ENCODE data around the gene DLX2.
"Not testable (repeated sequence)": the region's sequence is repeated elsewhere in the genome, so short reads cannot be mapped to it uniquely, and the experiment has no call there.

The DLX2 gene

GRCh38 chr2:172102391-172103359 is at the start of gene DLX2:
Gene DLX2 (minus strand): TSS chr2:172102900. CDS start chr2:172102538, 362 bp downstream.
- peak; percentile 94 for DNase-seq (ENCODE audit: low read depth, low spot score)

- peak; percentile 66 for DNase-seq (ENCODE audit: low read depth, low spot score)
Measured at GRCh38 chr2:172147944-172148650, 45.4 kb upstream of the DLX2 start.

- DNase-seq (ENCODE audit: low read depth, low spot score): no peak
Measured at GRCh38 chr2:172143817-172144216, 41.1 kb upstream of the DLX2 start.

GRCh38 chr2:172138727-172139126 is 36.0 kb upstream of the DLX2 start:
- not testable (repeated sequence) for DNase-seq (ENCODE audit: low read depth, low spot score)

GRCh38 chr2:172137943-172138342 is 35.2 kb upstream of the DLX2 start:
- DNase-seq (ENCODE audit: low read depth, low spot score): no peak

- DNase-seq (ENCODE audit: low read depth, low spot score): no peak
Measured at GRCh38 chr2:172137109-172137508, 34.4 kb upstream of the DLX2 start.

- DNase-seq (ENCODE audit: low read depth, low spot score): no peak
Measured at GRCh38 chr2:172135446-172135845, 32.7 kb upstream of the DLX2 start.

GRCh38 chr2:172134270-172134669 is 31.6 kb upstream of the DLX2 start:
- no peak for DNase-seq (ENCODE audit: low read depth, low spot score)

- no peak for DNase-seq (ENCODE audit: low read depth, low spot score)
Measured at GRCh38 chr2:172131713-172132555, 29.2 kb upstream of the DLX2 start.

- DNase-seq (ENCODE audit: low read depth, low spot score): no peak
Measured at GRCh38 chr2:172129404-172129803, 26.7 kb upstream of the DLX2 start.

GRCh38 chr2:172128484-172128883 is 25.8 kb upstream of the DLX2 start:
- no peak for DNase-seq (ENCODE audit: low read depth, low spot score)

GRCh38 chr2:172120118-172120517 is 17.4 kb upstream of the DLX2 start:
- DNase-seq (ENCODE audit: low read depth, low spot score): no peak

GRCh38 chr2:172119089-172119488 is 16.4 kb upstream of the DLX2 start:
- DNase-seq (ENCODE audit: low read depth, low spot score): peak; percentile 45

- no peak for DNase-seq (ENCODE audit: low read depth, low spot score)
Measured at GRCh38 chr2:172116107-172116506, 13.4 kb upstream of the DLX2 start.

- no peak for DNase-seq (ENCODE audit: low read depth, low spot score)
Measured at GRCh38 chr2:172114579-172114978, 11.9 kb upstream of the DLX2 start.

GRCh38 chr2:172114176-172114575 is 11.5 kb upstream of the DLX2 start:
- DNase-seq (ENCODE audit: low read depth, low spot score): not testable (repeated sequence)

GRCh38 chr2:172113617-172114016 is 10.9 kb upstream of the DLX2 start:
- DNase-seq (ENCODE audit: low read depth, low spot score): peak; percentile 58

GRCh38 chr2:172109988-172110811 is 7.5 kb upstream of the DLX2 start:
- no peak for DNase-seq (ENCODE audit: low read depth, low spot score)

- no peak for DNase-seq (ENCODE audit: low read depth, low spot score)
Measured at GRCh38 chr2:172109256-172109987, 6.7 kb upstream of the DLX2 start.

GRCh38 chr2:172108587-172108930 is 5.9 kb upstream of the DLX2 start:
- no peak for DNase-seq (ENCODE audit: low read depth, low spot score)

All from astrocyte of the hippocampus (primary cell).